ENCODE data around the gene CA5A. TPM values are rescaled to one million over a fixed set of nuclear protein-coding genes. Genes with fewer than 3 reads are reported as not detected.

Gene CA5A
- total RNA-seq, 1 experiment from 2014 or later, result not detected

DNA sequence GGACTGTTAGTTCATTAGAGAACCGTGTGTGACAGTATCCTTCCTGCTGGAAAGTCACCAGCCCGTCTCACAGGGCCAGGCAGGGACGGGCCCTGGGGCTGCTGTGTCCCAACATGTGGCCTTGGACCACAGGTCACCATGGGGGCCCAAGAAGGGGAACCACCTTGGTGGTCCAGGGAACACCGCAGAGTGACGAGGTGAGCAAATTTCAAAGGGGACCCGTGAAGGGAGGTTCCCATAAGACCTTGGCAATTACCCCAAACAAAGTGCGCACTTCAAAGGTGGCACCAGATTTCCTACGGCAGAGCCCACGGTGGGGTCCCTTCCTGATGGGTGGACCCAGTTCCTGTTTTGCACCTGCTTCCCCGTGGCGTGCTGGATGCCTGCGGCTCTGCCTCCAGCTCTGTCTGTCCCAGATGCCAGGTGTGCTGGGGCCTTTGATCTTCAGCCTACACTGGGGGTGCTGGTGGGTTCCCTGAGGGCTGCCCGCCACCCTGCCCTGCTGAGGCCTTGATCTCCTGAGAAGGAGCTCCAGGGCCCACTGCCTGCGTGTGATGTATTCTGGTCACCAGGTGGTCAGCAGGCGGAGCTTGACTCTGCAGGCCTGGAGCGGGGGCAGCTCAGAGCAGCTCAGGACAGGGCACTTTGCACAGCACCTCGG lies 94.0 kb downstream of the CA5A start:
- BruUV-seq (replicated peaks), result no TSS peak
- ChIA-PET RAD21 (ENCODE audit: low non-redundant PET in 1 of 2, low total read pairs in 2 of 2, uncharacterized antibody in 2 of 2, unreplicated experiment in 2 of 2) (no interaction called here), POLR2A (no interaction called here), CTCF (no interaction called here)
- no peaks in the 10 kb centered on the region for H3K4me1 ChIP-seq (ENCODE audit: control insufficient read depth in 1 of 2, insufficient read depth in 2 of 2, low read length in 2 of 2)
- no peaks in the 10 kb centered on the region for H3K9me2 ChIP-seq (ENCODE audit: insufficient read depth)
- H3K36me3 ChIP-seq (ENCODE audit: control insufficient read depth in 1 of 2, insufficient read depth in 2 of 2, low read length in 2 of 2), result peaks cover 35 to 94% of the 10 kb centered on the region in 2 experiments
- H3K9ac ChIP-seq (ENCODE audit: low read length), result no peak overlapping the region
- DNase-seq (ENCODE audit: low read depth, low spot score) (no peak), ATAC-seq (no peak)
- H3K27ac ChIP-seq (ENCODE audit: low read depth, low read length), result peak overlapping the region; percentile 8; the same call in 1 of the 2 replicates
- peaks cover 19% of the 10 kb centered on the region; the same call in 1 of the 2 replicates for H4K20me1 ChIP-seq (ENCODE audit: insufficient read depth)
- H3K4me2 ChIP-seq (ENCODE audit: low read length), result no peak overlapping the region
- H3K9me3 ChIP-seq (ENCODE audit: control insufficient read depth in 1 of 2, insufficient read depth in 1 of 2, low read depth in 1 of 2, low read length in 2 of 2), result no peaks in the 10 kb centered on the region
- TF ChIP-seq ELF1 (IDR thresholded peaks at IDR 0.05; ENCODE audit: borderline replicate concordance, low read depth), result no peak
- TF ChIP-seq TCF7L2 (IDR thresholded peaks at IDR 0.05; ENCODE audit: borderline replicate concordance, extremely low read depth, insufficient read depth, insufficient read length), result peak; percentile 18
- H3K27me3 ChIP-seq (ENCODE audit: insufficient read depth, low read length), result no peaks in the 10 kb centered on the region
- H2AFZ ChIP-seq (ENCODE audit: low read depth, low read length, poor library complexity, severe bottlenecking), result no peak overlapping the region
- H3K4me3 ChIP-seq (replicated peaks in 1 of 2; ENCODE audit: low read depth in 1 of 2, low read length in 2 of 2), result no peak overlapping the region
- intact Hi-C loops (cut with micrococcal nuclease), result no loop called here
- peaks cover 82% of the 10 kb centered on the region for H3K79me2 ChIP-seq (ENCODE audit: insufficient read depth, low read length)

DNA sequence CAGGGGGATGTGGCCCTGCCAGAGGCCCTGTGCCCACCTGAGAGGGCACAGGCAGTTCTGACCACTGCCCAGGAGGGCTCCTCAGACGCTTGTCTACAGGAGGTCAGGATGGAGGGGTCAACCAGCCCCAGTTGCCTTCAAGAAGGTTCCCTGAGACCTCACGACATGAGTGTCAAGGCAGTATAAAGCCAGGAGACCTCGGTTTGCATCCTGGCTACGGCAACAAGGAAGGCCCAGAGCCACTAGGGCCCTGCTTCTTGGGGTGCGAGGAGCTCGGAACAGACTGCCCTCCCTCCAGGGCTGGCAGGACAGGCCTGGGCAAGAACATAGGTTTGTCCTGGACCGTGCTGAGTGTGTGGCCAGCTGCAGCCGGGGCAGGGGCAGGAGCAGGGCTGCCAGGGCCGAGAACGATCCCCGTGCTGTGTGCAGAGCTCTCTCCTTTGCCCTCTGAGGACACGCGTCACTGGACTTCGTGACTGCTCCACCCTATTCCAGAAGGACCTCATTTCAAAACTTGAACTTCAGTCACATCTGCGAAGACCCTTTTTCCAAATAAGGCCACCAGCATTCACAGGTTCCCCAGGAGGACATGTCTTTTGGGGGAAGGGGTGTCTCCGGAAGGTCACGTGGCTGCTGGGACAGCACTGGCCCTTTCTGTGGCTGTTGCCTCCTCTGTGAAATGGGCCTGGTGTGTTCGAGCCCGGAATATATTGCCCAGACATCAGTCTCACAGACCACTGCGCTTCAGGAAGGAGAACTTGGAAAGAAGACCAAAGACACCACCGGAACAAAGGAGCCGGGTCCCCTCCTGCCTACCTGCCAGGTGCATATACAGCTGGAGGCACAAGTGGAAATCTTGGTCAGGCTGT lies 94.8 kb downstream of the CA5A start:
- H3K9me3 ChIP-seq (ENCODE audit: control insufficient read depth in 1 of 2, insufficient read depth in 1 of 2, low read depth in 1 of 2, low read length in 2 of 2), result no peaks in the 10 kb centered on the region
- ATAC-seq (no peak), DNase-seq (ENCODE audit: low read depth, low spot score) (no peak)
- no peak overlapping the region for H3K4me2 ChIP-seq (ENCODE audit: low read length)
- no peaks in the 10 kb centered on the region for H3K27me3 ChIP-seq (ENCODE audit: insufficient read depth, low read length)
- intact Hi-C loops (cut with micrococcal nuclease), result no loop called here
- H3K36me3 ChIP-seq (ENCODE audit: control insufficient read depth in 1 of 2, insufficient read depth in 2 of 2, low read length in 2 of 2), result peaks cover 40 to 94% of the 10 kb centered on the region in 2 experiments
- CTCF ChIA-PET, result no interaction called here
- H2AFZ ChIP-seq (ENCODE audit: low read depth, low read length, poor library complexity, severe bottlenecking), result no peak overlapping the region
- H3K4me3 ChIP-seq (replicated peaks in 1 of 2; ENCODE audit: low read depth in 1 of 2, low read length in 2 of 2), result no peak overlapping the region
- peaks cover 19% of the 10 kb centered on the region; the same call in 1 of the 2 replicates for H4K20me1 ChIP-seq (ENCODE audit: insufficient read depth)
- BruUV-seq (replicated peaks), result no TSS peak
- H3K9ac ChIP-seq (ENCODE audit: low read length), result no peak overlapping the region
- TF ChIP-seq ZFX (IDR thresholded peaks at IDR 0.05) (no peak), CBX3 (IDR thresholded peaks at IDR 0.05; ENCODE audit: low read depth) (no peak), YY1 (IDR thresholded peaks at IDR 0.05; ENCODE audit: extremely low read depth, insufficient replicate concordance, low read depth, low read length) (no peak)
- TF ChIP-seq, protein P1, sequence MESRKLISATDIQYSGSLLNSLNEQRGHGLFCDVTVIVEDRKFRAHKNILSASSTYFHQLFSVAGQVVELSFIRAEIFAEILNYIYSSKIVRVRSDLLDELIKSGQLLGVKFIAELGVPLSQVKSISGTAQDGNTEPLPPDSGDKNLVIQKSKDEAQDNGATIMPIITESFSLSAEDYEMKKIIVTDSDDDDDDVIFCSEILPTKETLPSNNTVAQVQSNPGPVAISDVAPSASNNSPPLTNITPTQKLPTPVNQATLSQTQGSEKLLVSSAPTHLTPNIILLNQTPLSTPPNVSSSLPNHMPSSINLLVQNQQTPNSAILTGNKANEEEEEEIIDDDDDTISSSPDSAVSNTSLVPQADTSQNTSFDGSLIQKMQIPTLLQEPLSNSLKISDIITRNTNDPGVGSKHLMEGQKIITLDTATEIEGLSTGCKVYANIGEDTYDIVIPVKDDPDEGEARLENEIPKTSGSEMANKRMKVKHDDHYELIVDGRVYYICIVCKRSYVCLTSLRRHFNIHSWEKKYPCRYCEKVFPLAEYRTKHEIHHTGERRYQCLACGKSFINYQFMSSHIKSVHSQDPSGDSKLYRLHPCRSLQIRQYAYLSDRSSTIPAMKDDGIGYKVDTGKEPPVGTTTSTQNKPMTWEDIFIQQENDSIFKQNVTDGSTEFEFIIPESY (IDR thresholded peaks at IDR 0.05; ENCODE audit: extremely low read depth, insufficient replicate concordance, low read length), result no peak
- TF ChIP-seq, protein P2, sequence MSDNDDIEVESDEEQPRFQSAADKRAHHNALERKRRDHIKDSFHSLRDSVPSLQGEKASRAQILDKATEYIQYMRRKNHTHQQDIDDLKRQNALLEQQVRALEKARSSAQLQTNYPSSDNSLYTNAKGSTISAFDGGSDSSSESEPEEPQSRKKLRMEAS (IDR thresholded peaks at IDR 0.05), result no peak
- RAD21 ChIA-PET (ENCODE audit: low non-redundant PET in 1 of 2, low total read pairs in 2 of 2, uncharacterized antibody in 2 of 2, unreplicated experiment in 2 of 2), result no interaction called here
- no peaks in the 10 kb centered on the region for H3K4me1 ChIP-seq (ENCODE audit: control insufficient read depth in 1 of 2, insufficient read depth in 2 of 2, low read length in 2 of 2)
- peaks cover 75% of the 10 kb centered on the region for H3K79me2 ChIP-seq (ENCODE audit: insufficient read depth, low read length)
- POLR2A ChIA-PET, result interaction anchor here (1.3 kb wide), 1 partner anchor 34 kb away, joined by 4 read pairs; no protein-coding TSS in a partner anchor
- H3K27ac ChIP-seq (ENCODE audit: low read depth, low read length), result peak overlapping the region; percentile 8; the same call in 1 of the 2 replicates
- H3K9me2 ChIP-seq (ENCODE audit: insufficient read depth), result no peaks in the 10 kb centered on the region
